Endothelial cell of umbilical vein (primary cell): ENCODE measurements around the gene DCAF10.

Source experiments
- CTCF ChIP-seq, 2 donors: IDR thresholded peaks; 1 replicate in 1 of 2; 2 replicates in 1 of 2; pipeline ENCODE4 v1.5.1; 2011; ENCODE audit warnings: low read length in 2 of 2, mild to moderate bottlenecking in 2 of 2, moderate library complexity in 2 of 2, control low read depth in 1 of 2, inconsistent platforms in 1 of 2, low read depth in 1 of 2; ENCODE audit not compliant: insufficient read depth in 1 of 2; ENCODE audit errors: extremely low read depth in 1 of 2
- EZH2 ChIP-seq: IDR thresholded peaks from 2 replicates; pipeline ENCODE4 v1.6.1; 2012; ENCODE audit warnings: borderline replicate concordance, low read depth, mild to moderate bottlenecking, moderate library complexity, low read length, inconsistent platforms; ENCODE audit not compliant: severe bottlenecking
- JUN ChIP-seq: IDR thresholded peaks from 2 replicates; pipeline ENCODE4 v1.6.1; 2011; ENCODE audit warnings: borderline replicate concordance, low read depth; ENCODE audit not compliant: insufficient read length, insufficient read depth
- POLR2A ChIP-seq: IDR thresholded peaks from 2 replicates; pipeline ENCODE4 v1.6.1; 2012; ENCODE audit warnings: low read depth, mild to moderate bottlenecking, control low read depth, low read length
- POLR2AphosphoS5 ChIP-seq: IDR thresholded peaks from 2 replicates; pipeline ENCODE4 v1.6.1; 2012; ENCODE audit warnings: low read depth, mild to moderate bottlenecking, control low read depth, low read length, moderate library complexity; ENCODE audit not compliant: insufficient read depth

GRCh38 chr9:37873955-37874354 is 73.4 kb downstream of the DCAF10 start:
- TF ChIP-seq CTCF (IDR thresholded peaks at IDR 0.05; ENCODE audit: extremely low read depth in 1 of 2, insufficient read depth in 1 of 2, low read depth in 1 of 2, low read length in 2 of 2) (no peak), POLR2AphosphoS5 (no peak), POLR2A (no peak), JUN (no peak), EZH2 (no peak)
